ENCODE measurements around the gene GBE1. TPM values are rescaled to one million over a fixed set of nuclear protein-coding genes. Genes with fewer than 3 reads are reported as not detected.
"Not testable (repeated sequence)": the region's sequence is repeated elsewhere in the genome, so short reads cannot be mapped to it uniquely, and the experiment has no call there.

The GBE1 gene
- polyA plus RNA-seq, 1 experiment, result 37.0 TPM

DNA sequence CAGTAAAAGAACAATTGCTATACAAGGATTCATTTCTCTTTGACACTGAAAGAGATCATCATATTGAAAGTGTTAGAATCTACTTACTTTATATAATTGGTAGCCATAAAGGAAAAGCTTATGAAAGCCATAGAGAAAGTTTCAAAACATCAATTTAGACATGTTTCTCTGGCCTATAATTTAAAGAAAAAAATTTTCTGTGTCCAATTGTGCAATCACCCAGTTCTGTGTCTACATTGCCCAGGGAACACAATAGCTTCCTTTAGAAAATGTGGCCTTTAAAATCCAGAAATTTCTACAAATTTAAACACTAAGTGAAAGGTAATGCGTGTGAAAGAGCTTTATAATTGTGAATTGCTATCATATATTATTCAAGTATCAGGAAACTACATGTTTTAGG lies 259.2 kb downstream of the GBE1 start:
- Histone ChIP-seq H3K27me3 (ENCODE audit: control insufficient read depth, insufficient read depth, low read length) (no peaks in the 10 kb centered on the region), H3K4me3 (ENCODE audit: low read depth, low read length) (no peak overlapping the region), H3K36me3 (ENCODE audit: control insufficient read depth, insufficient read depth, low read length) (peaks cover 1% of the 10 kb centered on the region; the same call in 1 of the 2 replicates)
- POLR2A ChIA-PET, result interaction anchor here (0.5 kb wide), 1 partner anchor 11 kb away, joined by 7 read pairs; no protein-coding TSS in a partner anchor
- CTCF ChIA-PET, result interaction anchor here (0.9 to 1.3 kb wide), 2 partner anchors 11 to 12 kb away, joined by 3 to 4 read pairs; no protein-coding TSS in a partner anchor
- TF ChIP-seq, protein P1, sequence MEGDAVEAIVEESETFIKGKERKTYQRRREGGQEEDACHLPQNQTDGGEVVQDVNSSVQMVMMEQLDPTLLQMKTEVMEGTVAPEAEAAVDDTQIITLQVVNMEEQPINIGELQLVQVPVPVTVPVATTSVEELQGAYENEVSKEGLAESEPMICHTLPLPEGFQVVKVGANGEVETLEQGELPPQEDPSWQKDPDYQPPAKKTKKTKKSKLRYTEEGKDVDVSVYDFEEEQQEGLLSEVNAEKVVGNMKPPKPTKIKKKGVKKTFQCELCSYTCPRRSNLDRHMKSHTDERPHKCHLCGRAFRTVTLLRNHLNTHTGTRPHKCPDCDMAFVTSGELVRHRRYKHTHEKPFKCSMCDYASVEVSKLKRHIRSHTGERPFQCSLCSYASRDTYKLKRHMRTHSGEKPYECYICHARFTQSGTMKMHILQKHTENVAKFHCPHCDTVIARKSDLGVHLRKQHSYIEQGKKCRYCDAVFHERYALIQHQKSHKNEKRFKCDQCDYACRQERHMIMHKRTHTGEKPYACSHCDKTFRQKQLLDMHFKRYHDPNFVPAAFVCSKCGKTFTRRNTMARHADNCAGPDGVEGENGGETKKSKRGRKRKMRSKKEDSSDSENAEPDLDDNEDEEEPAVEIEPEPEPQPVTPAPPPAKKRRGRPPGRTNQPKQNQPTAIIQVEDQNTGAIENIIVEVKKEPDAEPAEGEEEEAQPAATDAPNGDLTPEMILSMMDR (IDR thresholded peaks at IDR 0.05; ENCODE audit: insufficient read depth, low read depth, low read length), result no peak
- DNase-seq (ENCODE audit: low read depth), result no peak

DNA sequence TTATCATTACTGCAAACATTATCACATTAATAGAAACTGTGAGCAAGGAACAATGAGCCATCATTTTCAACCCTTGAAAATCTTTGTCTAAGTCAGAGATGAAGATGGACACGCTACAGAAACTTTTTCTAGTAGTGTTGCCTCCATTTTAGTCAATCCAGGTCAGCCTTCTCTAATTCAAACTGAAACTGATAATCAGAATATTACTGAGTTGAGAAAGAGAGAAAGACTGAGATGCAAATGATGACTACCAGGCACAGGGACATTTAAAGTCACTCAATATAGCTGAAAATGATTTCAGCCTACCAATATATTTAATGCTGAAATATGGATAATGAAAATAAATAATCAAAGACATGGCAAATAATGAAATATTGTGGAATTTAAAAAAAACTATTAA lies 261.4 kb downstream of the GBE1 start:
- Histone ChIP-seq H3K27me3 (ENCODE audit: control insufficient read depth, insufficient read depth, low read length) (no peaks in the 10 kb centered on the region), H3K4me3 (ENCODE audit: low read depth, low read length) (no peak overlapping the region), H3K36me3 (ENCODE audit: control insufficient read depth, insufficient read depth, low read length) (peaks cover 1% of the 10 kb centered on the region; the same call in 1 of the 2 replicates)
- CTCF ChIA-PET, result no interaction called here
- TF ChIP-seq, protein P1 (IDR thresholded peaks at IDR 0.05; ENCODE audit: insufficient read depth, low read depth, low read length), result no peak
- POLR2A ChIA-PET, result no interaction called here
- no peak for DNase-seq (ENCODE audit: low read depth)

DNA sequence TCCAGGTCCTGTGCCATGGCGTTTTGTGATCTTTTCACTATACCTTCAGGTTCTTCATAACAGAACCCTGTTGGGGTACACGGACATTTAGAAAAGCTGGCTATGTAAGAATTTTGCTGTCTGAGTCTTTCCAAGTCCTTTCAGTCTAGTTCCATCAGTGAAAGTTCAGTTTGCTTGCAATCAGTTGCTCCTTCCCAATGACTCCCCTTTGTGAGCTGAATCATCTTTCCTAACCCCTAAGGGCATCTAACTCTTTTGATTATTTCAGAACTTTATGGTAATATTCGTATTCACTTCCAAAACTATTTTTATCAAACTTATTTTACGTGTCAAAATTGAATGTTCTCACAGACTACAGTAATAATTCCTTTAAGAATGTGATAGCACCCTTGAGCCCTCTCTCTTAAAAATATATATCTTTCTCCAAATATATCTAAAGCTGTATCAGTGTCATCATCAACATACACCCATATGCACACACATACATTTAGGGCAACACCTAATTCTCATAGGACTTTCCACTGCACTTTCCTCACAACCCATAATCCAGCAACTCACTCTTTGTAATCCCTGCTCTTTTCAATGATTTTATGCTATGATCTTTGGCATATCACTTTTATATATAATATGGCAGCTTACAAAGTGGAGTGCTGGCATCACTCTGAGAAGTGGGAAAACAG lies 263.7 kb downstream of the GBE1 start:
- TF ChIP-seq, protein P1 (IDR thresholded peaks at IDR 0.05; ENCODE audit: insufficient read depth, low read depth, low read length), result no peak
- Histone ChIP-seq H3K27me3 (ENCODE audit: control insufficient read depth, insufficient read depth, low read length) (no peaks in the 10 kb centered on the region), H3K4me3 (ENCODE audit: low read depth, low read length) (no peak overlapping the region), H3K36me3 (ENCODE audit: control insufficient read depth, insufficient read depth, low read length) (peaks cover 1% of the 10 kb centered on the region)
- CTCF ChIA-PET, result no interaction called here
- POLR2A ChIA-PET, result no interaction called here
- DNase-seq (ENCODE audit: low read depth), result no peak

DNA sequence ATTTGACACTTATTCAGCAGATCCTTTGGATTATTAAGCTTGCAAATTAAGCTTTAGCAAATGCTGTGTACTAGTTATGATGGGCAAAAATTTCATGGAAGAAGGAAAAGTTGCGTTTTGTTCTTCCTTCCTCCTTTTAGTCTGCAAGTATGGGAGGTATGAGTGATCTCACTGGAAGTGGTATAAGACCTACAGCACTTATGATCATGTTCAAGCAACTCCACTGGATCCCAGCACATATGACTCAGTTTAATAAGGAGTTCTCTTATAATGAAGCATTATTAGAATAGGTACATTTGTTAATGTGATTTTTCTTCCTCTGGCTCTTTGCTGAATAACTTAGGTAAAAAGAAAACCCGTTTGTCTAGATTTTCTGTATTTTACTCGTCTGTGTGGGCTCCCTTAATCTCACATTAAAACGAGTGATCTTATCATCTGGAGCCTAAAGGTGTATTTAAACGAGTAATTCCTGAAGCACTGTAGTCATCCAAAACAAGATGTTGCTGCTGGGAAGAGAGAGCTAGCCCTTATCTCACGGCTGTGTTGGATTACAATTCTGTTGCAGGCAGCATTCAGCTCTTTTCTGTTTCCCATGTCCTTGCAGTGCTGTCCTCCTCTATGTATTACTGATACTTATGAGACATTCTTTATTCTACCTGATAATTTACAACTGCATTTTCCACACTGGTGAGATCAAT lies 264.9 kb downstream of the GBE1 start:
- no peaks in the 10 kb centered on the region for H3K27me3 ChIP-seq (ENCODE audit: control insufficient read depth, insufficient read depth, low read length)
- peaks cover under 1% of the 10 kb centered on the region for H3K36me3 ChIP-seq (ENCODE audit: control insufficient read depth, insufficient read depth, low read length)
- TF ChIP-seq, protein P1 (IDR thresholded peaks at IDR 0.05; ENCODE audit: insufficient read depth, low read depth, low read length), result no peak
- no peak for DNase-seq (ENCODE audit: low read depth)
- ChIA-PET CTCF (interaction anchor here (0.7 kb wide), 2 partner anchors 12 to 25 kb away, joined by 3 read pairs; no protein-coding TSS in a partner anchor), POLR2A (no interaction called here)
- H3K4me3 ChIP-seq (ENCODE audit: low read depth, low read length), result no peak overlapping the region

DNA sequence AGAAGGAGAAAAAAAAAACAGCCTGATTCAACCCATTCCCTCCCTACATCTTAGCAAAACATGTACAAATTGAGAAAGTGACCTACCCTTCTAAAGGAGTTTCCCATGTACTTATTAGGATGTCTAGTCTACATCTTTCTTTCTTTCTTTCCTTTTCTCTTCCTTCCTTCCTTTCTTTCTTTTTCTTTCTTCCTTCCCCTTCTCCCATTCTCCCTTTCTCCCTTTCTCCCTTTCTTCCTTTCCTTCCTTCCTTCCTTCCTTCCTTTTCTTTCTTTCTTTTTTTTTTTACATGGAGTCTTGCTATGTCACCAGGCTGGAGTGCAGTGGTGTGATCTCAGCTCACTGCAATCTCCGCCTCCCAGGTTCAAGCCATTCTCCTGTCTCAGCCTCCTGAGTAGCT lies 269.0 kb downstream of the GBE1 start:
- H3K4me3 ChIP-seq (ENCODE audit: low read depth, low read length); POLR2A ChIA-PET; CTCF ChIA-PET; H3K36me3 ChIP-seq (ENCODE audit: control insufficient read depth, insufficient read depth, low read length); DNase-seq (ENCODE audit: low read depth); H3K27me3 ChIP-seq (ENCODE audit: control insufficient read depth, insufficient read depth, low read length): not testable (repeated sequence)
